ENCODE data around the gene TMEM140. TPM values are rescaled to one million over a fixed set of nuclear protein-coding genes. Genes with fewer than 3 reads are reported as not detected.
"Not testable (repeated sequence)": the region's sequence is repeated elsewhere in the genome, so short reads cannot be mapped to it uniquely, and the experiment has no call there.

The TMEM140 gene
- total RNA-seq, 1 experiment from 2014 or later, result 3.2 TPM

GRCh38 chr7:135211179-135211945, 63.5 kb downstream of the TMEM140 start, which contains the start of gene WDR91:
TSS of gene WDR91 (minus strand) at chr7:135211526. CDS start at chr7:135211502, 24 bp downstream.
- no TSS peak for BruUV-seq (replicated peaks)
- H3K27ac ChIP-seq (ENCODE audit: low read length), result peak within 1 kb of the TSS; percentile 73
- POLR2A ChIA-PET, result no interaction called here

GRCh38 chr7:135211946-135212685, 64.2 kb downstream of the TMEM140 start:
- H3K4me3 ChIP-seq (ENCODE audit: low read depth in 2 of 2, low read length in 2 of 2), result peak overlapping the region; percentile 81 to 86
- CTCF ChIA-PET; POLR2A ChIA-PET; H3K9me3 ChIP-seq (ENCODE audit: control insufficient read depth, insufficient read depth, low read depth, low read length); in situ Hi-C loops (cut with HindIII; ENCODE audit: low pct_unique_long_range_greater_than_20kb, low sequenced_read_pairs); ATAC-seq; DNase-seq (ENCODE audit: low read depth, low spot score); intact Hi-C loops (cut with micrococcal nuclease; ENCODE audit: unreplicated experiment); H3K36me3 ChIP-seq (ENCODE audit: control insufficient read depth, insufficient read depth, low read length); BruUV-seq (replicated peaks); H3K4me1 ChIP-seq (ENCODE audit: control insufficient read depth, insufficient read depth, low read length); H3K27me3 ChIP-seq (ENCODE audit: control insufficient read depth, insufficient read depth, low read length): not testable (repeated sequence)
- H3K27ac ChIP-seq (ENCODE audit: low read length), result peak overlapping the region; percentile 58

More at GRCh38 chr7:135211179-135211945, 63.5 kb downstream of the TMEM140 start, which contains the start of gene WDR91:
- TF ChIP-seq POLR2AphosphoS5 (IDR thresholded peaks at IDR 0.05; ENCODE audit: low read depth, low read length) (peak; percentile 61; the same call in 1 of the 2 replicates), REST (IDR thresholded peaks at IDR 0.05; ENCODE audit: insufficient read depth in 1 of 2, low read depth in 2 of 2, low read length in 1 of 2) (no peak), CTCF (IDR thresholded peaks at IDR 0.05) (no peak), SIN3A (IDR thresholded peaks at IDR 0.05; ENCODE audit: borderline replicate concordance, insufficient read depth, low read depth, low read length) (no peak; the same call in 1 of the 2 replicates), TCF7L2 (IDR thresholded peaks at IDR 0.05; ENCODE audit: low read depth, low read length) (no peak)
- intact Hi-C loops (cut with micrococcal nuclease; ENCODE audit: unreplicated experiment), result no loop called here
- Histone ChIP-seq H3K36me3 (ENCODE audit: control insufficient read depth, insufficient read depth, low read length) (no peaks in the 10 kb centered on the region), H3K4me3 (ENCODE audit: low read depth in 2 of 2, low read length in 2 of 2) (peak within 1 kb of the TSS; percentile 81 to 86), H3K27me3 (ENCODE audit: control insufficient read depth, insufficient read depth, low read length) (no peaks in the 10 kb centered on the region), H3K9me3 (ENCODE audit: control insufficient read depth, insufficient read depth, low read depth, low read length) (no peaks in the 10 kb centered on the region), H3K4me1 (ENCODE audit: control insufficient read depth, insufficient read depth, low read length) (peaks cover 4% of the 10 kb centered on the region)
- CTCF ChIA-PET, result no interaction called here
- DNase-seq (ENCODE audit: low read depth, low spot score) (peak; percentile 58), ATAC-seq (peak; percentile 97)
- in situ Hi-C loops (cut with HindIII; ENCODE audit: low pct_unique_long_range_greater_than_20kb, low sequenced_read_pairs), result no loop called here

Data from Panc1 (cell line).